Tongue (tissue), 2 donors: ENCODE measurements around the gene KAZN. TPM values are rescaled to one million over a fixed set of nuclear protein-coding genes. Genes with fewer than 3 reads are reported as not detected.
A peak's percentile ranks its signal among the peaks of the same experiment; 100 is the strongest.

ENCODE experiments used
- DNase-seq: peaks from one replicate; pipeline ENCODE4 v3.0.0-alpha.2; 2015
- total RNA-seq: library from RNA; depleted of rRNA; stranded (reverse); fragments of >200 nt; gene quantifications from one replicate; pipeline ENCODE4 v1.2.3, GENCODE V29; 2014

The KAZN gene
- total RNA-seq, 1 donor from 2014 or later: 12.3 TPM

- DNase-seq: no peak
Observed at GRCh38 chr1:14677292-14677971, 78.9 kb downstream of the KAZN start.

GRCh38 chr1:14678011-14678638, 79.6 kb downstream of the KAZN start:
- DNase-seq: no peak

GRCh38 chr1:14679027-14679688, 80.7 kb downstream of the KAZN start:
- no peak for DNase-seq

- no peak for DNase-seq
Observed at GRCh38 chr1:14681182-14681581, 82.7 kb downstream of the KAZN start.

GRCh38 chr1:14682941-14683621, 84.6 kb downstream of the KAZN start:
- no peak for DNase-seq

- no peak for DNase-seq
Observed at GRCh38 chr1:14685078-14685477, 86.6 kb downstream of the KAZN start.

- no peak for DNase-seq
Observed at GRCh38 chr1:14686701-14687100, 88.2 kb downstream of the KAZN start.

- DNase-seq: no peak
Observed at GRCh38 chr1:14687147-14687546, 88.7 kb downstream of the KAZN start.

GRCh38 chr1:14689996-14690615, 91.6 kb downstream of the KAZN start:
- DNase-seq: no peak

- DNase-seq: no peak
Observed at GRCh38 chr1:14693949-14694348, 95.5 kb downstream of the KAZN start.

GRCh38 chr1:14694589-14694988, 96.1 kb downstream of the KAZN start:
- DNase-seq: no peak

GRCh38 chr1:14696761-14697160, 98.3 kb downstream of the KAZN start:
- DNase-seq: no peak

GRCh38 chr1:14697353-14697752, 98.9 kb downstream of the KAZN start:
- DNase-seq: no peak

GRCh38 chr1:14698314-14698713, 99.8 kb downstream of the KAZN start:
- no peak for DNase-seq

- no peak for DNase-seq
Observed at GRCh38 chr1:14699620-14700019, 101.1 kb downstream of the KAZN start.

GRCh38 chr1:14704846-14705245, 106.4 kb downstream of the KAZN start:
- DNase-seq: no peak

GRCh38 chr1:14705824-14706223, 107.3 kb downstream of the KAZN start:
- no peak for DNase-seq

- DNase-seq: no peak
Observed at GRCh38 chr1:14706631-14707030, 108.1 kb downstream of the KAZN start.

- peak; percentile 32 for DNase-seq
Observed at GRCh38 chr1:14707531-14708445, 109.3 kb downstream of the KAZN start.

GRCh38 chr1:14710331-14710730, 111.8 kb downstream of the KAZN start:
- DNase-seq: no peak

GRCh38 chr1:14712136-14712535, 113.7 kb downstream of the KAZN start:
- no peak for DNase-seq

- no peak for DNase-seq
Observed at GRCh38 chr1:14713077-14713476, 114.6 kb downstream of the KAZN start.
